Nephron (organoid): ENCODE results near the gene ZCCHC18.
A peak's percentile ranks its signal among the peaks of the same experiment; 100 is the strongest.

Experiments
- H3K27ac Mint-ChIP-seq, 3 experiments: 2 replicates each; pipeline ENCODE4 v1.8.0; 2020; ENCODE audit warnings: mixed read lengths in 3 of 3, mild to moderate bottlenecking in 2 of 3, moderate library complexity in 1 of 3
- H3K27me3 Mint-ChIP-seq: 2 replicates; pipeline ENCODE4 v1.8.0; 2021; ENCODE audit warnings: low read depth, mild to moderate bottlenecking, moderate library complexity, mixed read lengths
- H3K36me3 Mint-ChIP-seq: 2 replicates; pipeline ENCODE4 v1.8.0; 2020; ENCODE audit warnings: low read depth, mixed read lengths
- H3K4me1 Mint-ChIP-seq: 2 replicates; pipeline ENCODE4 v1.8.0; 2020; ENCODE audit warnings: mixed read lengths
- H3K4me3 Mint-ChIP-seq, 3 experiments: 2 replicates each; pipeline ENCODE4 v1.8.0; 2020; ENCODE audit warnings: mild to moderate bottlenecking in 3 of 3, mixed read lengths in 3 of 3, moderate library complexity in 2 of 3
- H3K9me3 Mint-ChIP-seq: 2 replicates; pipeline ENCODE4 v1.8.0; 2020; ENCODE audit warnings: mixed read lengths
- TF ChIP-seq, protein P1 (sequence below), 3 experiments: fragments of 200-600 bp; sonication (generic); IDR thresholded peaks; one replicate each; pipeline ENCODE4 v1.5.0; 2021; ENCODE audit warnings: antibody characterized with exemption in 3 of 3; ENCODE audit not compliant: unreplicated experiment in 3 of 3

Gene ZCCHC18

DNA sequence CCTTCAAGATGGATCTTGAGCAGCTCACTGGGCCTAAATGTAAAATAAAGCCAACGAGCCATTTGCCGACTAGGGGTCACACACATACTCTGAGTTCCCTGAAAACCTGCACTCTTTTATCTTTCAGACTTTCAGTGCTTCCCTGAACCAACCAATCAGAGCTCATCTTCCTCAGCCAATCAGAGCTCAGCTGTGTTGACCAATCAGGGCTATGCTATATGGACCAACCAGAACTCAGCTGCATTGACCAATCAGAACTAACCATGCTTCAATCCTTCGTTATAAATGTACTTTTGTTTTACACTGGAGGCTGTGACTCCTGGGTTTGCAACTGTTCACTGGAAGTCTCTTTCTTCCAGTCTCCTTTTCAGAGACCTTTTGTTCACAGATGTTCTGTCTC is 25.2 kb downstream of the ZCCHC18 start:
- Mint-ChIP-seq H3K4me1 (peaks cover 5% of the 10 kb centered on the region), H3K27ac (no peak overlapping the region), H3K27me3 (no peaks in the 10 kb centered on the region), H3K9me3 (no peaks in the 10 kb centered on the region), H3K36me3 (no peaks in the 10 kb centered on the region), H3K4me3 (no peak overlapping the region)
- TF ChIP-seq, protein P1, sequence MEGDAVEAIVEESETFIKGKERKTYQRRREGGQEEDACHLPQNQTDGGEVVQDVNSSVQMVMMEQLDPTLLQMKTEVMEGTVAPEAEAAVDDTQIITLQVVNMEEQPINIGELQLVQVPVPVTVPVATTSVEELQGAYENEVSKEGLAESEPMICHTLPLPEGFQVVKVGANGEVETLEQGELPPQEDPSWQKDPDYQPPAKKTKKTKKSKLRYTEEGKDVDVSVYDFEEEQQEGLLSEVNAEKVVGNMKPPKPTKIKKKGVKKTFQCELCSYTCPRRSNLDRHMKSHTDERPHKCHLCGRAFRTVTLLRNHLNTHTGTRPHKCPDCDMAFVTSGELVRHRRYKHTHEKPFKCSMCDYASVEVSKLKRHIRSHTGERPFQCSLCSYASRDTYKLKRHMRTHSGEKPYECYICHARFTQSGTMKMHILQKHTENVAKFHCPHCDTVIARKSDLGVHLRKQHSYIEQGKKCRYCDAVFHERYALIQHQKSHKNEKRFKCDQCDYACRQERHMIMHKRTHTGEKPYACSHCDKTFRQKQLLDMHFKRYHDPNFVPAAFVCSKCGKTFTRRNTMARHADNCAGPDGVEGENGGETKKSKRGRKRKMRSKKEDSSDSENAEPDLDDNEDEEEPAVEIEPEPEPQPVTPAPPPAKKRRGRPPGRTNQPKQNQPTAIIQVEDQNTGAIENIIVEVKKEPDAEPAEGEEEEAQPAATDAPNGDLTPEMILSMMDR (IDR thresholded peaks at IDR 0.05; ENCODE audit: unreplicated experiment in 3 of 3), result no peak

DNA sequence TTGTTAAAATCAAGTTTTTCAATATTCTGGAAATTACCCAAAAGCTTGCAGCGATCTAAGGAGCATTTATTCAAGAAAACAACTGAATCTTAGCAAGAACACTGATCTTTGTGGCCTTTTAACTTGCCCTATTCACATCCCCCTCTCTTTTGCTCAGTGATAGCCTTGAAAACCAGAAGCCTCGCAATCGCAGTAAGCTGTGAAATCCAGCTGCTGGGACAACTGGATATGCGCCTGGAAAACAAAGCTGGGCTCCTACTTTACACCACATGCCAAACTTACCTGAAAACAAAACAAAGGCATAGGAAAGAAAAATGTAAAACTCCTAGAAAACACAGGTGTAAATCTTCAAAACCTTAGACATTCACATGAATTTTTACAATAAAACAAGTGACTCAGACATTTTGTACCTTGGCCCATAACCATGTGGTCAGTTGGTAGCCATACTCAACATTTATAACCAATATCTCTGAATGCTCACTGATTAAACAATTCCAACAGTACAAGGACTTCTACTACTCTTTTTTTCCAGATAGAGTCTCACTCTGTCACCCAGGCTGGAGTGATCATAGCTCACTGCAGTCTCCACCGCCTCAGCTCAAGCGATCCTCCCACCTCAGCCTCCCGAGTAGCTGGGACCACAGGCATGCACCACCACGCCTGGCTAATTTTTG is 28.9 kb downstream of the ZCCHC18 start:
- H3K4me3 Mint-ChIP-seq, result no peak overlapping the region
- TF ChIP-seq, protein P1 (IDR thresholded peaks at IDR 0.05; ENCODE audit: unreplicated experiment in 3 of 3), result no peak
- H3K4me1 Mint-ChIP-seq, result no peaks in the 10 kb centered on the region
- H3K9me3 Mint-ChIP-seq, result no peaks in the 10 kb centered on the region
- peaks cover 4% of the 10 kb centered on the region for H3K36me3 Mint-ChIP-seq
- no peaks in the 10 kb centered on the region for H3K27me3 Mint-ChIP-seq
- no peak overlapping the region for H3K27ac Mint-ChIP-seq

DNA sequence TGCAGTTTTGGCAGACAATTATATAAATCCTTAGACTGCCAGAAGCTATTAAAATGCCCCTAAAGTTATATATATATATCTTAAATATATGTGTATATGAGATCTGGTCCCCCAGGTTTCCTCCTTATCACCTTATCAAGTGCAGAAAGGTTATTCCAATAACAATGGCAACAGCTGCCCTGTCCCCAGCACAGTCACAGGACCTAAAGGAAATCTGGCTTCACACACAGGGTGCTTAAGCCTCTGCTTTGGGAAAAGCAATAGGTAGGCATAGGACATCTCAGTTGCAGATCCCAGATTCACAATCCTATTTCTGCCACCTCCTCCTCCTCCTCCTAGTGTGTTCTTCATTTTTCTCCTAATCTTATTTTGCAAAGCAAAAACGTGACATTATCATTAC is 38.7 kb downstream of the ZCCHC18 start:
- Mint-ChIP-seq H3K36me3 (no peaks in the 10 kb centered on the region), H3K4me1 (no peaks in the 10 kb centered on the region), H3K27me3 (no peaks in the 10 kb centered on the region), H3K4me3 (no peak overlapping the region), H3K9me3 (peaks cover 4% of the 10 kb centered on the region), H3K27ac (no peak overlapping the region)
- TF ChIP-seq, protein P1 (IDR thresholded peaks at IDR 0.05; ENCODE audit: unreplicated experiment in 3 of 3), result no peak

DNA sequence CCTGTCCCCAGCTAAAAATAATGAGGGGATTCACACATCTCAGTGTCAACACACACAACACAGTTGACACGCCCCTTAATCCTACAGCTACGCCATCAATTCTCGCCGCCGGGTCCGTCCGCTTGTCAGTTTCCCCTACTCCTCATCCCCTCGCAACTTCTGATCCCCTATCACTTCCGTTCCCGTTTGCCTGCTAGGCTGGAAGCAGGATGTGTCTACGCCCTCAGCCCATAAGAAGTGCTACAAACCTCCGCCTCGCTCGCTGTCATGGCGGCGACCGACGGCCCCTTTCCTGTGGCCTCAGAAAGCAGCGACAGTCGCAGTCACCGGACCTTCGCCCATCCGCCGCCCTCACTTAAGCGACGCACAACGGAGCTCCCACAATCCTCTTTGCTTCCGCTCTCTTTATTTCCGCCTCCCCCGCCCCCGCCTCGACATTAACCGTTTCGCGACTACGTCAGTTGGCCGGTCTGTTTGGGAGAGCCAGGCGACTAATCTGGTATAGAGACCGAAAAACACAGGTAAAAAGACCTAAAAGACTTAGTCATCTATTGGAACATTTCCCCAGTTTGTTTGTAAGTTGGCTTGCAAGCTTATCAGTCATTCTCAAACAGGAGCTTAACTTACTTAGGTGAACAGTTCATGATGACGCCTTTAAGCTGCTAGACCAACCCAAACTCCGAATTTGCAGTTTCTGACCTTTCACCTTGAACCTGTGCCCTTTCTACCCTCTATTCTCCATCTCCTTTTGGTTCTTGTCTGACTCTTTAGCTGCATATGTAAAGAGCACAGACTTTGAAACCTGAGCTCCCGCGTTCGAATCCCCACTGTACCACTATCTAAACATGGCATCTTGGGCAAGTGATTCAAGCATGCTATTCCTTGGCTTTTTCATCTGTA is 44.6 kb downstream of the ZCCHC18 start, which contains the start of gene SLC25A53:
SLC25A53 (minus strand) TSS at position 380 of the 900 bp plus-strand sequence. CDS start 51,752 bp downstream, outside the sequence.
- H3K36me3 Mint-ChIP-seq, result no peaks in the 10 kb centered on the region
- TF ChIP-seq, protein P1 (IDR thresholded peaks at IDR 0.05; ENCODE audit: unreplicated experiment in 3 of 3), result no peak
- H3K9me3 Mint-ChIP-seq, result no peaks in the 10 kb centered on the region
- H3K4me1 Mint-ChIP-seq, result peaks cover 5% of the 10 kb centered on the region
- no peaks in the 10 kb centered on the region for H3K27me3 Mint-ChIP-seq
- H3K4me3 Mint-ChIP-seq, result peak within 1 kb of the TSS; percentile 90 to 99 (median 97)
- peak within 1 kb of the TSS; percentile 97 to 100 (median 99) for H3K27ac Mint-ChIP-seq
